Lower leg skin (tissue), 3 donors: Measurements from ENCODE around the gene INHBC.

Experiments
- POLR2A ChIP-seq, 2 donors: fragments of 450-650 bp; IDR thresholded peaks; one replicate each; pipeline ENCODE4 v1.6.1; 2016 to 2017; ENCODE audit warnings: antibody characterized with exemption in 2 of 2, mild to moderate bottlenecking in 1 of 2, moderate library complexity in 1 of 2
- TF ChIP-seq, protein P1 (sequence below), 3 donors: fragments of 450-650 bp; IDR thresholded peaks; one replicate each; pipeline ENCODE4 v1.5.1; 2016; ENCODE audit warnings: antibody characterized with exemption in 3 of 3, mild to moderate bottlenecking in 3 of 3, moderate library complexity in 2 of 3

DNA sequence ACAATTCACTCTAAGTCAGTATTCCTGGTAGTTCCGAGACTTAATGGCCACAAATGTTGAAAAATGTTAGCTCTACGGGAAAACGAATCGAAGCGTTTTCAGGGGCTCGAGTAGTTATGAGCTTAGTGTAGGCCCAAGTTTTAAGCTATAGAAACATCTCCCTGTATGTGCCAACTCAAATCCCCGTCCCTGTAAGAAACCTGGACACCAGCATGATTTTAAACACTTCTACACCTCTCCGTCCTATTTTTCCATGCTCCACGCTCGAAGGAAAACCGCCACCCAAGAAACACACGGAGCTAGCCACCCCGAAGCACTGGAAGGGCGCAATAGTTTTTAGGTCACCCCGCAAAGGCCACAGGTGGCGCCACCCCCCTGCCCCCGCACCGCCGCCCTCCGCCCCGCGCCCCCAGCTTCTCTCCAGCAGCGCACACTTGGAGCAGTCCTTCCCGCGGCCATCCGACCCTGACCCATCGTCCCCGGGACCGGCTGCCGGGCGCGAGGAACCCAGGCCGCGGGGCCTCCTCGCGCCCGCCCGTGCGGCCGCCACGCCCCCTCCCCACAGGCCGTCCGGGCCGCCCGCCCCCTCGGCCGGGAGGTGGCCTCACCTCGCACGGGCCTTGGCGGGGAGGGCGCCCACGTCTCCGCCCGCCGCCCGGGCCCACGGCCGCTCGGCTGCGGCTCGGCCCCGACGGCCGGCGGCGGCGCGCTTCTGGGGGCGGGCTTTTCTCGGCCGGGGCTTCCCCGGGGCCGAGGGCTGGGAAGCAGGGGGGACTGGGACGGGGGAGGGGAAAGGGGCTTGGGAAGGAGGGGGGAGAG, 4.3 kb upstream of the INHBC start:
- TF ChIP-seq, protein P1, sequence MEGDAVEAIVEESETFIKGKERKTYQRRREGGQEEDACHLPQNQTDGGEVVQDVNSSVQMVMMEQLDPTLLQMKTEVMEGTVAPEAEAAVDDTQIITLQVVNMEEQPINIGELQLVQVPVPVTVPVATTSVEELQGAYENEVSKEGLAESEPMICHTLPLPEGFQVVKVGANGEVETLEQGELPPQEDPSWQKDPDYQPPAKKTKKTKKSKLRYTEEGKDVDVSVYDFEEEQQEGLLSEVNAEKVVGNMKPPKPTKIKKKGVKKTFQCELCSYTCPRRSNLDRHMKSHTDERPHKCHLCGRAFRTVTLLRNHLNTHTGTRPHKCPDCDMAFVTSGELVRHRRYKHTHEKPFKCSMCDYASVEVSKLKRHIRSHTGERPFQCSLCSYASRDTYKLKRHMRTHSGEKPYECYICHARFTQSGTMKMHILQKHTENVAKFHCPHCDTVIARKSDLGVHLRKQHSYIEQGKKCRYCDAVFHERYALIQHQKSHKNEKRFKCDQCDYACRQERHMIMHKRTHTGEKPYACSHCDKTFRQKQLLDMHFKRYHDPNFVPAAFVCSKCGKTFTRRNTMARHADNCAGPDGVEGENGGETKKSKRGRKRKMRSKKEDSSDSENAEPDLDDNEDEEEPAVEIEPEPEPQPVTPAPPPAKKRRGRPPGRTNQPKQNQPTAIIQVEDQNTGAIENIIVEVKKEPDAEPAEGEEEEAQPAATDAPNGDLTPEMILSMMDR (IDR thresholded peaks at IDR 0.05) = no peak
- no peak for TF ChIP-seq POLR2A (IDR thresholded peaks at IDR 0.05)
